Measurements from ENCODE around the gene DEPP1. TPM values are rescaled to one million over a fixed set of nuclear protein-coding genes. Genes with fewer than 3 reads are reported as not detected.

DEPP1 gene
- total RNA-seq, 1 donor from 2014 or later: 11.1 TPM

GRCh38 chr10:44952779-44953231, 25.8 kb downstream of the DEPP1 start:
- H3K27ac Mint-ChIP-seq: peak overlapping the region; percentile 55
- no peaks in the 10 kb centered on the region for H3K27me3 Mint-ChIP-seq (ENCODE audit: low read depth)
- DNase-seq (ENCODE audit: low spot score in 2 of 2, unreplicated experiment in 2 of 2): no peak
- peaks cover 37% of the 10 kb centered on the region for H3K4me1 Mint-ChIP-seq
- TF ChIP-seq CTCF (IDR thresholded peaks at IDR 0.05; ENCODE audit: unreplicated experiment): no peak
- H3K4me3 Mint-ChIP-seq: no peak overlapping the region
- peaks cover 16% of the 10 kb centered on the region for H3K36me3 Mint-ChIP-seq
- no peaks in the 10 kb centered on the region for H3K9me3 Mint-ChIP-seq

GRCh38 chr10:44951576-44952226, 26.9 kb downstream of the DEPP1 start:
- DNase-seq (ENCODE audit: low spot score in 2 of 2, unreplicated experiment in 2 of 2): no peak
- peaks cover 12% of the 10 kb centered on the region for H3K36me3 Mint-ChIP-seq
- H3K4me3 Mint-ChIP-seq: no peak overlapping the region
- no peaks in the 10 kb centered on the region for H3K9me3 Mint-ChIP-seq
- TF ChIP-seq CTCF (IDR thresholded peaks at IDR 0.05; ENCODE audit: unreplicated experiment): no peak
- peaks cover 33% of the 10 kb centered on the region for H3K4me1 Mint-ChIP-seq
- H3K27me3 Mint-ChIP-seq (ENCODE audit: low read depth): no peaks in the 10 kb centered on the region
- H3K27ac Mint-ChIP-seq: no peak overlapping the region

GRCh38 chr10:44950326-44951225, 28.0 kb downstream of the DEPP1 start:
- Mint-ChIP-seq H3K36me3 (peaks cover 3% of the 10 kb centered on the region), H3K27me3 (ENCODE audit: low read depth) (no peaks in the 10 kb centered on the region), H3K4me3 (no peak overlapping the region), H3K9me3 (peaks cover 3% of the 10 kb centered on the region), H3K27ac (peak overlapping the region; percentile 2), H3K4me1 (peaks cover 33% of the 10 kb centered on the region)
- DNase-seq (ENCODE audit: low spot score in 2 of 2, unreplicated experiment in 2 of 2): no peak
- TF ChIP-seq CTCF (IDR thresholded peaks at IDR 0.05; ENCODE audit: unreplicated experiment): no peak

DNA sequence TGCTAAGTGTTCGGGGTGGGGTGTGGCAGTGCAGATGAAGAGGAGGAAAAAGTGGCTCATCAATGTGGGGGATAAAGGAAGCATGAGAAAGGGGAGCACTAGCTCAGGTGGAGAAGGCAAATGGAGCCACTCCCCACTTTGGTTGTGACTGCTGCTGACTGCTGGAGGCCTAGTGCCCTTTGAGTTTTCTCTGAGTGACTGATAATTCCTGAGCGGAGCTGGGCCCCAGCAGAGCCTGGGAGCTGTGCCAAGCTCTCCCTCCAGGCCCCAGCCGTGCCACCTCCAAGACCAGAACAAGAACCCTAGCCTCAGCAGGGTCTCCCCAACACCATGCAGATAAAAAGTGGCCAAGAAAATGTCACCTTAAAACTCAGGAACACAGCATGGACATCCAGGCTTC, 28.7 kb downstream of the DEPP1 start:
- no peaks in the 10 kb centered on the region for H3K27me3 Mint-ChIP-seq (ENCODE audit: low read depth)
- H3K4me1 Mint-ChIP-seq: peaks cover 33% of the 10 kb centered on the region
- peaks cover 10% of the 10 kb centered on the region for H3K9me3 Mint-ChIP-seq
- H3K27ac Mint-ChIP-seq: peak overlapping the region; percentile 62
- peaks cover 5% of the 10 kb centered on the region for H3K36me3 Mint-ChIP-seq
- DNase-seq (ENCODE audit: low spot score in 2 of 2, unreplicated experiment in 2 of 2): no peak
- no peak for TF ChIP-seq CTCF (IDR thresholded peaks at IDR 0.05; ENCODE audit: unreplicated experiment)
- no peak overlapping the region for H3K4me3 Mint-ChIP-seq

DNA sequence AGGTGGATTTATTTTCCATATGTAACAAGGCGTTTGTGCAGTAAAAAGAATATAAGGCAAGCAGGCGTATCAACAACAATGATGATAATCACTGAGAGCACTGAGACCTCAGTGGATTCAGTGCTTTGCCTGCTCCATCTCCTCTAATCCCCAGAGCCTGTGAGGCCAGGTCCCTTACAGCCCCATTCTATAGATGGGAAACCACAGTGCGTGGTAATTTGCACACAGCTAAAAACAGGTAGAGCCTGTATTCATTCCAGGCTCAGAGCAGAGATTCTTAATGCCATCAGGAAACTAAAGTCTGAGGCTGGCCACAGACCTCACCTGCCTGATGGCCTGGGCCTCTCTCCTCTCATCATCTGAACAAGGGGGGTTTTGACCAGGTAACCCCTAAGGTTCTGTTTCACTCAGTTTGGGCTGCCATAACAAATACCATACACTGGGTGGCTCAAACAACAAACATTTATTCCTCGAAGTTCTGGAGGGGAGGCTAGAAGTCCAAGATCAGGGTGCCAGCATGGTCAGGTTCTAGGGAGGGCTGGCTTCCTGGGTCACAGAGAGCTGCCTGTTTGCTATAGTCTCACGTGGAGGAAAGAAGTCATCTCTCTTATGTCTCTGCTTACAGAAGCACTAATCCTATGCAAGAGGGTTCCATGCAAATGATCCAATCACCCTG, 29.3 kb downstream of the DEPP1 start:
- peaks cover 7% of the 10 kb centered on the region for H3K36me3 Mint-ChIP-seq
- no peak for DNase-seq (ENCODE audit: low spot score in 2 of 2, unreplicated experiment in 2 of 2)
- H3K27ac Mint-ChIP-seq: no peak overlapping the region
- no peak for TF ChIP-seq CTCF (IDR thresholded peaks at IDR 0.05; ENCODE audit: unreplicated experiment)
- H3K27me3 Mint-ChIP-seq (ENCODE audit: low read depth): no peaks in the 10 kb centered on the region
- H3K9me3 Mint-ChIP-seq: peaks cover 16% of the 10 kb centered on the region
- H3K4me1 Mint-ChIP-seq: peaks cover 32% of the 10 kb centered on the region
- H3K4me3 Mint-ChIP-seq: no peak overlapping the region
